ENCODE data around the gene SLC25A48.
"Not testable (repeated sequence)": the region's sequence is repeated elsewhere in the genome, so short reads cannot be mapped to it uniquely, and the experiment has no call there.

The SLC25A48 gene

DNA sequence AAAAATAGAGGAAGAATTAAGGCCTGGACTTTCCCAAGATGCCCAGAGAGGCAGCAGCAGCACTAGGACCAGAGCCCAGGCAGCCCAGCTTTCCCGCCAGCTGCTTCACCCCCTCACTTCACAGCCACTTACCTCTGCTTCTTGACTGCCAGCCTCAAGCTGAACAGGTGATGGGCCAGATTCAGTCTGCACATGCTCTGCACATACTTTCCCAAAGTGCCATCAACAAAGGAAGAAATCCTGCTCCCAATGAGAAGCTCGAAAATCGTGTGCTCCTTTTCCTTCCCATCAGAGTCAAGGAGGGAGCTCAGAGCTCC lies 4.1 kb upstream of the SLC25A48 start:
- DNase-seq = no peak

DNA sequence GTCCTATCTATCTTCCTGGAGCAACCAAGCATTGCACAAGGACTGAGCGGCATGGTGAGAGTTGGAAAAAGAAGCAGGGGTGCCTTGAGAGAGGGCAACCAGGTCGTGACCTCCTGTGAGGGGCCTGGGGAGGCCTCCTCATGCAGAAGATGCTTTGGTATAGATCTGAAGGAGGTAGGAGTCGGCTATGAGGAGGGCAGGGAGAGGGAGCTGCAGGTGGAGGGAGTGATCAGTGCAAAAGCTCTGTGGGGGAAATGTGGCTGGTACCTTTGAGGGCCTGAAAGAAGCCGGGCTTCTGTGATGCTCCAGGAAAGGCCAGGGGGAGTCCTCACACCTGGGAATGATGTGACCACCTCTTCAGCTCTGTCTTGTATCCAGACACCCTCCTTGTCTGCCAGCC lies 3.6 kb upstream of the SLC25A48 start:
- DNase-seq = no peak

DNA sequence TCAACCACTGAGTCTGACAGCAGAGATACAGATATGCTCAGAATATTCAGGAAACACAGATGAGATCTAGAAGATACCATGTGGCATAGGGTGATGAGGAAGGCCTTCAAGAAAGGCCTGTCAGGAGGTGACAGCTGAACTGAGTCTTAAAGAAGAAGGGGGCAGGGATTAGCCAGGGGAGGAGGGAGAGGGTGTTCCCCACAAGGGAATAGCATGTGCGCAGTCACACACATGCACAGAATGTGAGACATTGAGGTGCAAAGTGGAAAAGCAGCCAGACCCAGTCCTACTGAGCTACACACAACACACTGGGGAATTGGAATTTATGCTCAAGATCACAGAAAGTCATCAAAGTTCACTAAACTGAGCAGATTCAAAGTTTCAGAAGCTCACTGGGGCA lies 3.0 kb upstream of the SLC25A48 start:
- no peak for DNase-seq

DNA sequence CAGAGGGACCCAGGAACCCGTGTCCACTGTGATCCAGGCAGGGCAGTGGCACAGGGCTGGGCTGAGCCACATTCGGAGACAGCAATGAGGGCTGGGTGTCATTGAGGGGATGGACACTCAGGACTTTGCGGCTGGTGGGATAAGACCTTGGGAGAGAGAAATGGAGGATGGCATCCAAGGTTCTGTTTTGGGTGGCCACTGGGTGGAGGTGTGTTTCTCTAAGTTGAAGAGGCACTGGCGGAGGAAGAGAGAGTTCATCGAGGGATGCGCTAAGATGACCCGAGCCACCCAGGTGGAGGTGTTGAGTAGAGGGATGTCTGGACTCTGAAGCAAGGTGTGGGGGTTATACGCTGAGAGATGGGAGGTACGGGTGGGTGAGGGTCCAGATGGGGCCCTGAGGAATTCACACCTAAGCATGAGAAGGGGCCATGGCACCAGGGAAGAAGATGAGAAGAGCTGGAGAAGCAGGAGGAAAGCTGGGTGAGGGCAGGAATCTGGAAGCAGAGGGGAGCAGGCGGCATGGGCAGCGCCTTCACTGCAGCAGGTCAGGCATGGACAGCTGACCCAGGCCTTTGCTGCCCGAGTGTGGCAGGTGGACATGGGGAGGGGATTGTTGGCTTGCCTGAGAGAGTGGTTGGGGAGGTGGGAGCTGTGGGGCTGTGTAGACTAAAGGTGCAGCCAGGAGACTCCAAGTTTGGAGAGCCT lies 2.5 kb upstream of the SLC25A48 start:
- no peak for DNase-seq

DNA sequence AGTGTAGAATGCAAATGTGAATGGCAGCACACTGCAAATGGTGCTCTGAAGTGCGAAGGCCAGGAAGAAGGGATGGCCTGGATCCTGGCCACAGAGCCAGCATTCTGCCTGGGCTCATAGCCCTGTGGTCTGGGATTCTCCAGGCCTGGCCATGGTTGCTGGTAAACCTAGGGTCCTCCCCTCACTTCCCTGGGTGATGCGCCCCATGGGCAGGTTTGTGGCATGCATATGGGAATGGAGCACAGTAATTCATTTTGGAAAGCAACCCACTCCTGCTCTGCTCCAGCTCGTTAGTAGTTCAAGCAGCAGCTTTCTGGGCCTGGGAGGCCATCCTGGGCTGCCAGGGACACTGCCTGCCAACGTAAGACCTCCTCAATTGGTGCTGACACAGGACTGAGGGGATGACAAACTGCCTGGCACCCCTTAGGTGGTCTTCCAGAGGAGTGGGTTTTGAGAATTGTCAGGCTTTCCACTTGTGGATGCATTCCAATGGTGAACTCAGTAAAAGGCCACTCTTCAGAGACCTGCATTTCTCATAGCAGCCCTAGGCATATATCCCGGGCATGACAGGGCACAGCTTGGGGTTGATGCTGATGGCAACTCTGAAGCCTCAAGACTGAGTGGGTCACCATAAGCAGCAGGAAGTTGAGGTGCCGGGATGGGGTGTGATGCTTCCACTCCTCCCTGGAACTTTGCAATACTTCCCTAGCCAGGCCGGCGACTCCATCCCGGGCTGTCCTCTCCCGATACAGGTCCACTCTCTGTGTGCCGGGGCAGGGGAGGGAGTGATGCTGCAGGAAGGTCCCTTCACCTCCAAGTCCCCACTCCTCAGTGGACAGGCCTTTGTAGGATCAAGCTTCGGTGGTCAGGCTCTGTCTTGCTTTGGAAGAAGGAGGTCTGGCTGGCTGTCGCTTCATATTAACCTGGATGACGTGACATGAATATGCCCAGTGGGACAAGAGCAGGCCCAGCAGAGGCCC lies 1.2 kb upstream of the SLC25A48 start:
- DNase-seq = no peak

DNA sequence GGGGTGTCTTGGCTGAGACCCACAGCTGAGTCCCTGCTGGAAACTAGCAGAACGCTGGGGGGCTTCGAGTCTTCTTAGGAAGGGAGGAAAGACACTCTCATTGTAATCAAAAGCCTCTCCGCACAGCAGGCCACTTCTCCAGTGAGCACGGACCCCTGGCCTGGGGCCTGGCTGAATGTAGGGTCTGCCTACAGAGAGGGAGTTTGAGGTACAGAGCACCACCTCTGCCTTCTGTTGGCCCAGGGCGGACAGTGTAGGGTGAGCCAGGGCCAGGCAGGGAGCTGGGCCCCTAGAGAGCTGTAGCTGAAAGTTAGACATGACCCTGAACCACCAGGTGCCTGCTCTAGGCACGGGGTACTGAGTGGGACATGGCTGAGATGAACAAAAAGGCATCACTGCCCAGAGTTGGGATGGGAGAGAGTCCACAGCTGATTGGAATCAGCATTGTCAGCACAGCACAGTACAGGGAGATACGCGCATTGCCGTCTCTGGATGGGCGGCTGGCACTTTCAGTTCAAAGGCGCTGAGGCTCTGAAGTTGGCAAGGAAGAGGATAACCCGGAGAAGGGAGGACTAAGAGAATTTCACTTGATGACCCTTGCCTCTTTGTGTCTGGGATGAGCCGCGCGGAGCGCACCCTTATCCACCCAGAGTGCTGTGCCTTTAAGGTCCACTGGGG lies 363 bp upstream of the SLC25A48 start:
- no peak for DNase-seq

DNA sequence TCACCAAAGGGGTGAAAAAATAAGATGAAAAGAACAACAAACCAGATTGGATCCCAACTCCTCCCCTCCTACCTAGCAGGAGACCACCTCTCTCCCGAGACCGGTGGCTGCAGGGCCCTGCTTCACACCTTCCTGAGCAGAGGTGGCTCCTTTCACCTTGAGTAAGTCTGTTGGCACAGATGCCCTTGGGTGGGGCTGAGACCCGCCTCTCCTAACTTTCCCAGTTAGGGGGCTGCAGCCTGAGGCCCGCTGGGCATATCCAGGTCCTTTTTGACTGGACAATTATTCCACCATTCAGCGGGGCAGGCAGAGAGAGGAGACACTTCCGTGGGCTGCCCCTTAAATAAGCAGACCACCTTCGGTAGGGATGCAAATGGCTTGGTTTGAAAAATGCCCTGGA lies 1.3 kb downstream of the SLC25A48 start:
- no peak for DNase-seq

DNA sequence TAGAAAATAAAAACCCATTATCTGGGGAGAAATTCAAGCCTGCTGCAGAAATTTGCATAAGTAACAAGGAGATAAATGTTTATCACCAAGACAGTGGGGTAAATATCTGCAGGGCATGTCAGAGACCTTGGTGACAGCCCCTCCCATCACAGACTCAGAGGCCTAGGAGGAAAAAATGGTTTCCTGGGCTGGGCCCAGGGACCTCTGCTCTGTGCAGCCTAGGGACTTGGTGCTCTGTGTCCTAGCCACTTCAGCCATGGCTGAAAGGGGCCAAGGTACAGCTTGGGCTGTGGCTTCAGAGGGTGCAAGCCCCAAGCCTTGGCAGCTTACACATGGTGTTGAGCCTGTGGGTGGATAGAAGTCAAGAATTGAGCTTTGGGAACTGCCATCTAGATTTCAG lies 3.9 kb downstream of the SLC25A48 start:
- DNase-seq = not testable (repeated sequence)

DNA sequence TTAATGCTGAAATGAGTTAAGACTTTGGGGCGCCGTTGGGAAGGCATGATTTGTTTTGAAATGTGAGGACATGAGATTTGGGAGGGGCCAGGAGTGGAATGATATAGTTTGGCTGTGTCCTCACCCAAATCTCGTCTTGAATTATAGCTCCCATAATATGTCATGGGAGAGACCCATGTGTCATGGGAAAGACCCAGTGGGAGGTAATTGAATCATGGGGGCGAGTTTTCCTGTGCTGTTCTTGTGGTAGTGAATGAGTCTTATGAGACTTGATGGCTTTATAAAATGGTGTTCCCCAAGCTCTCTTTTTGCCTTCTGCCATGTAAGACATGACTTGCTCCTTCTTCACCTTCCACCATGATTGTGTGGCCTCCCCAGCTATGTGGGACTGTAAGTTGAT lies 5.1 kb downstream of the SLC25A48 start:
- DNase-seq = no peak

DNA sequence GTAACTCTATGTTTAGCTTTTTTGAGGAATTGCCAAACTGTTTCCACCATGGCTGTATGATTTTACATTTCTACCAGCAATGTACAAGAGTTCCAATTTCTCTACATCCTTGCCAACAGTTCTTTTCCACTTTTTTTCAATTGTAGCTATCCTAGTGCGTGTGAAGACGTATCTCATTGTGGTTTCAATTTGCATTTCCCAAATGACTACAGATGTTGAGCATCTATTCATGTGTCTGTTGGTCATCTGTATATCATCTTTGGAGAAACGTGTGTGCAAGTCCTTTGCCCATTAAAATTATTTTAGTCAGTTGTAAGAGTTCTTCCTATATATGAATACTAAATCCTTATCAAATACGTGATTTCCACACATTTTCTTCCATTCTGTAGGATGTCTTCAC lies 6.5 kb downstream of the SLC25A48 start:
- DNase-seq = no peak

DNA sequence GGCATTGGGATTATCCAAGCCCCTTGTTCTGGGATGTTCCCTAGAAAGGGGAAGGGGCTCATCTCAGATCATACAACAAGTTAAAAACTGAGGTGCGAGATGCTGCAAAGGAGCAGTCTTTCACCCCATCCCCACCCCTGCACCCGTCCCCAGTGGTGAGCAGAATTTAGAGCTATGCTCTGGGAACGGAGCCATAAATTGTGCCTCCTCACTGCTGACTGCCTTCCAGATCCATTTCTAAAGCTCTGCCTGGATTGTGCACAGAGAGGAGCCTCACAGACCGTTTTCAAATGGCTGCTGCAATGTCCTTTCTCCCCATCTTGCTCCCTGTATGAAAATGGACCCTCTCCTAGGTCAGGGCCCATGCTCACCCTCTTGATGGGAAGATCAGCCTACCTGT lies 8.3 kb downstream of the SLC25A48 start:
- DNase-seq = no peak

DNA sequence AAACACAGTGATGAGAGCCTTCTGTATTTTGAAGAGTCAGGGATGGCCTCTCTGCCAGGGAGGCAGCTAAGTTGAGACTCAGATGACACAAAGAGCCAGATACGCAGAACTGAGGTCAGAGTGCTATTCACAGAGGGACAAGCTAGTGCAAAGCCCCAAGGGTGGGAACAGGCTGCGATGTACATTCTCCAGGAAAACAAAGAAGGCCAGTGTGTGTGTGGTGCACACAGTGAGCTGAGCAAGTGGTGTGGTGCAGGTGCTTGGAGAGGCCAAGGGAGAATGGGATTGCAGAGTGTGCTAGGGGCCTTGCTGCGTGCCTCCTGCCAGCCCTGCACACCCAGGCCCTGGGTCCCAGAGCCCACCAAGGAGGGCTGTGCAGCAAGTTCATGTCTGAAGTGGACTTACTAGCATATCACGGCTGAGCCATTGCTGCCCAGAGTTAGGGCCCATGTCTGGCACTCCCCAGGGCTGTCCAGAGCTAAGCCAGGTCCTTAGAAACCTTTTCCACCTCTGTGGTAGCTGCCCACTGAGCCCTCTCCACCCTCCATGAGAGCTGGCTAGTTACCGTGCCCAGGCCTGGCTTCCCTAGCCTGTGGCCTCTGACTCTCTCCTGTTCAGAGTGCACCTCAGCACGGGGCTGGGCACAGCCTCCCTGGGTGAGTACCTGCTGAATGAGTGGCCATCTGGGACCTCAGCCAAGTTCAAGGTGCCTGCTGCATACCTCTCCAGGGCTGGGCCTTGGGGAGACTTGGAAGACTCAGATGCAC lies 9.3 kb downstream of the SLC25A48 start:
- no peak for DNase-seq

DNA sequence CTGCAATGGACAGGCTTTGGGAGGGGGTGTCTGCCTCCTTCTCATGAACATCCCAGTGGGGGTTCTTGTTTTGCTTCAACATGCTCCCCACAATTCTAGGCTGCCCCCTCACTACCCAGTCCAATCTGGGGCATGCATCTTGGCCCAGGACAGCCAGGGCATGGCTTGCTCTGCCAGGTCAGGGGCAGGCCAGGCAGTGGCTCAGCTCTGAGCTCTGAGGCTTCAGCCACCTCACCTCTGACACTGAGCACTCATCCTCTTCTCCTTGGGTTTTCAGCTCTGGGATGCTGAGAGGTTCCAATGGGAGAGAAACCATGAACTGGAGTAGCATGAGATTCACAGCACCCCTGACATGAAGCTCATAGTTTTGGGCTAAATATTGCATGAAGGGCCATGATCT lies 11.8 kb downstream of the SLC25A48 start:
- DNase-seq = no peak

DNA sequence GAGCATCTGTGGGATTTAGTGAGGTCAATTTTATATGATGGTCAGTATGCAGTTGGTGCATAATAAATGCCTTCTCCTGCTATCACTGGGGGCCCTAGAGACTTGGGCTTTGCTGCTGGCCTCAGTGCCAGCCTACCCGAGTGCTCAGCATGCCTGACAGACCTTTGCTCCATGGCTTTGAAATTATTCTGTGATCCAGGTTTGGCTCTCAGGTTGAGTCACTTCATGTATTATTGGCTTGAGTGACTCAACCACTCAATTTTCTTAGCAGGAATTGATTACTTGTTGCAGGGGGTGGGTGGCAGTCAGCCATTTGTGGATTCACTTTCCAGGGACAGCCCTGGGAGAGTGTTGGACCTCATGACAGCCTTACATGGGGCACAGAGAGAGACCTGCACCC lies 13.5 kb downstream of the SLC25A48 start:
- DNase-seq = no peak

DNA sequence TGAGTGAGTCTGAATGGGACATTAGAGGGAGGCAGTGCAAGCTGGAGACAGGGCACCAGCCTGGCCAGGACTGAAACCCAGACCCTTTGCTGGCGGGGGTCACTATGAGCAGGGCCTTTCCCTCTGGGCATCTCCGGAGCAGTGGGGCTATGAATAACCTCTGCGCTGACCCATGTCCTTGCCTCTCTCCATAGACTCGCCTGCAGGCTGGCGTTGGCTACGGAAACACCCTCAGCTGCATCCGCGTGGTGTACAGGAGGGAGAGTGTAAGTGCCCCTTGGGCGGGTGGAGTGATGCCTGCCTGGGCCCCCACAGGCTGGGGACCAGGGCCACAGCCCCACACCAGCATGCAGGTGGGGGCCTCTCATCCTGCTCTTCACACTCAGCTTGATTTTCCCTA lies 15.8 kb downstream of the SLC25A48 start:
- DNase-seq = no peak

DNA sequence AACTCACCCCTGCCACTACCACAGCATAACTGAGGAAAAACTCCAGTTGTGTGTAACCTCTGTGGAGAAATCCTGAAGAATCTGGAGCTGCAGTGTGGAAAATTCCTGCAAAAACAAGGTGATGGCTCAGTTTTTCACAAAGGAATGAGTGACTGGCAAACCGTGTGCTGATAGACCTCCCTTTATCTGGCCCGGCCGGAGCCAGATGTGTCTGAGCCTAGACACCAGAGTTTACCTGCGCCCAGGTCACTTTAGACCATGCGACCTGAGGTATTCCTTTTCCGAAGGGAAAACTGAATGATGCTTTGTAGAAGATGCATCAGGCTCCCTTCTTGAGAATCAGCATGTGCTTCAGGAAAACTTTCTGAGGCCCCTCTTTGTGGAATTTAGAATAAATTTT lies 16.2 kb downstream of the SLC25A48 start:
- DNase-seq = no peak

DNA sequence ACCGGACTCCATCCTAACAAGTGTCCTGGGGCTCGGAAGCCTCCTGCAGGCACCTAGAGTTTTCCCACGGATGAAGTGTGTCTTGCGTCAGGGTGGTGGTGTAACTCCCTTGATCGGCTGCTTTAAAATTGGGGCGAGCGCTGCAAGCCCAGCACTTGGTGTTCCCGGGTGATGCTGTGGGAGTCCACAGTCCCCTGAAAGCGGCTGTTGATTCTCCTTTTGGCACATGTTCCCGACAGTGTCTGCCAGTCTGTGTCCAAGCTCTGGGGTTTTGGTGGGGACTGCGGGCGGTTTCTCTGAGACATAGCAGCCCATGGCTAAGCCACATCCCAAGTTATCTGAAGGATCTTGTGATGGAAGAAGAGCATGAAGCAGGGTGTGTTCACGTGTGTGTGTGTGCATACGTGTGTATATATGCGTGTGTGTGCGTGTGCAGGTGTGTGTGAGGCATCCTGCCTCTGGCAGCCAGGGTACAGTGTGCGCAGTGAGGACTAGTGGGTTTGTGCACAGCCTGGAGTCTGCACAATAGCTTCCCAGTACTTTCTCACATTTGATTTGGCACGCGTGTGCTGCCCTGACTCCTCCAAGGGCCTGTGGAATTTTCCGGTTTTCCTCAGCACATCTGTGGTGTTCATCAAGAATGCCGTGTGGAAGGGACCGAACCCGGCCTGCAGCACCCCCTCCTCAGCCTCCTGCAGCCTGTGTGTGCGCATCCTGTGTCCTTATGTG lies 16.9 kb downstream of the SLC25A48 start:
- no peak for DNase-seq

DNA sequence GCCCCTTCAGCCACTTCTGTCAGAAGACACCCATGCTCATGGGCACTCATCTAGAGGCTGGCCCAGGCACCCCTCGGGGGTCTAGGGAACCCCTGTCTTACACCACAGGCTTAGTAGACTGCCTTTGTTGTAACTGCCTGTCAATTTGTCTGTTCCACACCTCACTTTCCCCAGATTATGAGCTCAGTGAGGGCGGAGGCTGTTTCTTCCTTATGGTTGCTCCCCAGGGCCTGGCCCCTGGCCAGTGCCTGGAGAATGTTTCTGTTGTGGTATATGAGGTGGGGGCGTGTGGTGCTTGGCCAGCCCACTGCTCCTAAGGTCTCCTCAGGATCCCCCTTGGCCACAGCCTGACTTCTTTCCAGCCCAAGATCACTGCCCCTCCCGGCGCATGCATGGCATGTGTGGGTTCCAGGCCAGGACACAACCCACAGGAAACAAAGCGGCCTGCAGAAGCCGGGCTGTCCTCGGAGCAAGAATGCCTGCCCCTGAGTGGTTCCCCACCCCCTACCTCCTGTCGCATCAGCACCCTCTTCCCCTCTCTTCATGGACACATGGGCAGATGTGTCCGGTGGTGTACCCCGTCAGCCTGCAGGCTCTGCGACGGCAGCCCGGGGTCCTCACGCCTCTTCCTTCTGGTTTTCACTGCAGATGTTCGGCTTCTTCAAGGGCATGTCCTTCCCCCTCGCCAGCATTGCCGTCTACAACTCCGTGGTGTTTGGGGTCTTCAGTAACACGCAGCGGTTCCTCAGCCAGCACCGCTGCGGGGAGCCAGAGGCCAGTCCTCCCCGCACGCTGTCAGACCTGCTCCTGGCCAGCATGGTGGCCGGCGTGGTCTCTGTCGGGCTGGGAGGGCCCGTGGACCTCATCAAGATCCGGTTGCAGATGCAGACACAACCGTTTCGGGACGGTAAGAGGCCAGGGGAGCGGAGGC lies 17.7 kb downstream of the SLC25A48 start:
- no peak for DNase-seq

DNA sequence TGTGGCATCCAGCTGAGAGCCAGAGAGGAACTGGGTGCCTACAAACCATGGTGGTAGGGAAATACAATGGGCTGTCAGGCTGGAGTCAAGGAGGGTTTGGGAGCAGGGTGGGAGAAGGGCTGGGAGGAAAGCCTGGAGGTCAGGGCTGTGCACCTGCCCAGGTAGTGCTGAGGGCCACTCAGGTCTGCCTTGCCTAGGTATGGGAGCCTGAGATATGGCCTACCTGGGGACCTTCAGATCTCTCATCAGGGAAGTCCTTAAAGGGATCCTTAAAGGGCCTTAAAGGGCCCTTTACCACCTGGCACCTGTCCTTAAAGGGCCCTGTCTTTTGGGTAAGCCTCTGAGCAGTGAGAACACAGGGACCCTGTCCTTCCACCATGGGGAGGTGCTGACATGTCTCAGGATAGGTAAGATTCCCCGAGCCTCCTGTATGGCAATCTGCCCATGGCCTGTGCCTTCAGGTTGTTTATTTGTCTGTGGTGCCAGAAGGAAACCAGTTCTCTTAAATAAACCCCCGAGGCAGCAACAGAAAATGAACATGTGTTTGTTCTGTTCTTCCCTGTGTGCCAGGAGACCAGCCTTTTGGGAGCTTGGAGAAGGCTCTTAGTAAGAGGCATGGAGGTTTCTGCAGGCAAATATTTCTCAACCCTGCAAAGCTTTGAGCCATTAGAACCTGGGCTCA lies 23.3 kb downstream of the SLC25A48 start:
- no peak for DNase-seq

DNA sequence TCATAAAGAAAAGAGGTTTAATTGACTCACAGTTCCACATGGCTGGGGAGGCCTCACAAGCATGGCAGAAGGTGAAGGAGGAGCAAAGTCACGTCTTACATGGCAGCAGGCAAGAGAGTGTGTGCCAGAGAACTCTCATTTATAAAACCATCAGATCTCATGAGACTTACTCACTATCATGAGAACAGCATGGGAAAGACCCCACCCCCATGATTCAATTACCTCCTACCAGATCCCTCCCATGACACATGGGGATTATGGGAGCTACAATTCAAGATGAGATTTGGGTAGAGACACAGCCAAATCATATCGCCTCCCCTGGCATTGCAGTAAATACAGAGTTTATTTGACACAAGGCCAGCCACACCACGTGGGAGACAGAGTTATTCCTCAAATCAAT lies 24.7 kb downstream of the SLC25A48 start:
- not testable (repeated sequence) for DNase-seq
